Mesenchymal stem cell (in vitro differentiated cells and primary cell): Measurements from ENCODE around the gene CPNE4.
A peak's percentile ranks its signal among the peaks of the same experiment; 100 is the strongest.

Experiments
- DNase-seq: peaks from one replicate; pipeline ENCODE4 v3.0.0-alpha.2; 2013
- H2AFZ ChIP-seq: one replicate; pipeline ENCODE4 v1.6.1; 2013; ENCODE audit warnings: low read depth, mild to moderate bottlenecking, control low read depth, inconsistent platforms, low read length, moderate library complexity
- H2AK5ac ChIP-seq: 2 replicates; pipeline ENCODE4 v1.6.1; 2013; ENCODE audit warnings: low read length, moderate library complexity, mild to moderate bottlenecking, inconsistent platforms; ENCODE audit not compliant: severe bottlenecking
- H2BK120ac ChIP-seq: one replicate; pipeline ENCODE4 v1.6.1; 2013; ENCODE audit warnings: low read depth, mild to moderate bottlenecking, inconsistent platforms, low read length, moderate library complexity
- H2BK12ac ChIP-seq, 2 experiments: one replicate each; pipeline ENCODE4 v1.6.1; 2013; ENCODE audit warnings: inconsistent platforms in 2 of 2, low read length in 2 of 2, mild to moderate bottlenecking in 2 of 2, moderate library complexity in 2 of 2, control low read depth in 1 of 2
- H2BK15ac ChIP-seq: one replicate; pipeline ENCODE4 v1.6.1; 2013; ENCODE audit warnings: mild to moderate bottlenecking, low read depth, inconsistent platforms; ENCODE audit not compliant: poor library complexity, severe bottlenecking
- H2BK5ac ChIP-seq: 2 replicates; pipeline ENCODE4 v1.6.1; 2013; ENCODE audit warnings: low read depth, mild to moderate bottlenecking, low read length, control low read depth, inconsistent platforms; ENCODE audit not compliant: poor library complexity, severe bottlenecking
- H3K14ac ChIP-seq, 2 experiments: one replicate each; pipeline ENCODE4 v1.6.1; 2013; ENCODE audit warnings: inconsistent platforms in 2 of 2, low read length in 2 of 2, control low read depth in 1 of 2, mild to moderate bottlenecking in 1 of 2, moderate library complexity in 1 of 2
- H3K18ac ChIP-seq, 2 experiments: one replicate each; pipeline ENCODE4 v1.6.1; 2013; ENCODE audit warnings: inconsistent platforms in 2 of 2, low read length in 2 of 2, control low read depth in 1 of 2, low read depth in 1 of 2, mild to moderate bottlenecking in 1 of 2
- H3K23ac ChIP-seq, 2 experiments: one replicate each; pipeline ENCODE4 v1.6.1; 2013; ENCODE audit warnings: inconsistent platforms in 2 of 2, low read length in 2 of 2, mild to moderate bottlenecking in 2 of 2, moderate library complexity in 2 of 2, control low read depth in 1 of 2
- H3K27ac ChIP-seq: 2 replicates; pipeline ENCODE4 v1.5.1; 2013; ENCODE audit warnings: mild to moderate bottlenecking, moderate library complexity, low read length, control low read depth, inconsistent platforms; ENCODE audit not compliant: poor library complexity, severe bottlenecking
- H3K27me3 ChIP-seq, 2 experiments: 2 replicates each; pipeline versions ENCODE4 v1.6.1 to v1.7.0; 2013; ENCODE audit warnings: low read length in 2 of 2, mild to moderate bottlenecking in 2 of 2, moderate library complexity in 2 of 2, control low read depth in 1 of 2, inconsistent platforms in 1 of 2; ENCODE audit not compliant: control insufficient read depth in 1 of 2, insufficient read depth in 1 of 2
- H3K36me3 ChIP-seq, 2 experiments: 2 replicates each; pipeline versions ENCODE4 v1.6.1 to v1.7.0; 2013; ENCODE audit warnings: low read length in 2 of 2, control low read depth in 1 of 2, inconsistent platforms in 1 of 2, low read depth in 1 of 2, mild to moderate bottlenecking in 1 of 2; ENCODE audit not compliant: insufficient read depth in 2 of 2, control insufficient read depth in 1 of 2
- H3K4ac ChIP-seq, 2 experiments: one replicate each; pipeline ENCODE4 v1.6.1; 2013; ENCODE audit warnings: inconsistent platforms in 2 of 2, low read length in 2 of 2, mild to moderate bottlenecking in 2 of 2, moderate library complexity in 2 of 2, control low read depth in 1 of 2, low read depth in 1 of 2
- H3K4me1 ChIP-seq: 2 replicates; pipeline ENCODE4 v1.6.1; 2013; ENCODE audit warnings: low read depth, low read length, control low read depth; ENCODE audit not compliant: control insufficient read depth, insufficient read depth
- H3K4me2 ChIP-seq: 2 replicates; pipeline ENCODE4 v1.6.1; 2013; ENCODE audit warnings: low read length, mild to moderate bottlenecking, inconsistent platforms; ENCODE audit not compliant: poor library complexity, severe bottlenecking
- H3K4me3 ChIP-seq, 2 experiments: 2 replicates each; pipeline versions ENCODE4 v1.5.1 to v1.7.0; 2013; ENCODE audit warnings: low read length in 2 of 2, mild to moderate bottlenecking in 2 of 2, control low read depth in 1 of 2, low read depth in 1 of 2; ENCODE audit not compliant: insufficient read depth in 1 of 2
- H3K79me1 ChIP-seq: replicated peaks from 2 replicates; pipeline ENCODE4 v1.6.1; 2013; ENCODE audit warnings: mild to moderate bottlenecking, control low read depth, low read length, inconsistent platforms; ENCODE audit not compliant: poor library complexity, severe bottlenecking
- H3K9ac ChIP-seq: 2 replicates; pipeline ENCODE4 v1.7.0; 2013; ENCODE audit warnings: mild to moderate bottlenecking, low read length, moderate library complexity
- H3K9me3 ChIP-seq: 2 replicates; pipeline ENCODE4 v1.7.0; 2013; ENCODE audit warnings: mild to moderate bottlenecking, low read length; ENCODE audit not compliant: control insufficient read depth
- H4K8ac ChIP-seq: one replicate; pipeline ENCODE4 v1.6.1; 2013; ENCODE audit warnings: inconsistent platforms, mild to moderate bottlenecking, low read length, moderate library complexity
- H4K91ac ChIP-seq: one replicate; pipeline ENCODE4 v1.6.1; 2013; ENCODE audit warnings: mild to moderate bottlenecking, low read length, inconsistent platforms
- WGBS: methylation state at CpG from one replicate; pipeline ENCODE4 v1.1.7; 2013; ENCODE audit warnings: mixed read lengths; 5-methylcytosine and 5-hydroxymethylcytosine counted together

The CPNE4 gene

DNA sequence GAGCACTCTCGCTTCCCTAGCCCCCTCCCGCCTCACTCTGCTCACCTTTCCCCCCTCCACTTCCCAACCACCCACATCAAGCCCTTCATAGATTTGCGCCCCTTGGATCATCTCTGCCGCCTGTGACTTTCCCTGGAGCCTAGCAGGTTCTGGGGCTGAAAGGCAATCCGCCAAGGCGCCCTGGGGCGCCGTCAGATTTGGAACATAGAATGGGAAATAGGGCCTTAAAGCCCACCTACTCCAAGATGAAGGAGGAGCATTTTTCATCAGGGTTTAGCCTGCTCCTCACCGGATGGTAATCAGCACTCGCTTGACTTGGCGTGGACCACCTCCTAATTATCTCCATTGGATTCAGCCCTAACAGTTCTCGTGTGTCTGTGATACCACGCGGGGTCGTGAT lies 1.3 kb downstream of the CPNE4 start:
- no peak overlapping the region for H3K4ac ChIP-seq
- no peak overlapping the region for H2BK12ac ChIP-seq
- H3K4me3 ChIP-seq, result peak overlapping the region in 1 of 2 experiments; percentile 86
- peaks cover 10% of the 10 kb centered on the region for H3K4me1 ChIP-seq
- H2BK15ac ChIP-seq, result no peak overlapping the region
- no peak overlapping the region for H3K18ac ChIP-seq
- 6% methylated on average over 15 of the region's 15 CpGs for WGBS
- no peak overlapping the region for H2BK120ac ChIP-seq
- no peaks in the 10 kb centered on the region for H3K9me3 ChIP-seq
- H4K8ac ChIP-seq, result no peak overlapping the region
- H3K27me3 ChIP-seq, result peaks cover 41 to 57% of the 10 kb centered on the region in 2 experiments
- no peak overlapping the region for H2BK5ac ChIP-seq
- H3K23ac ChIP-seq, result no peak overlapping the region
- H3K4me2 ChIP-seq, result no peak overlapping the region
- H3K79me1 ChIP-seq, result no peaks in the 10 kb centered on the region
- no peak overlapping the region for H2AK5ac ChIP-seq
- no peak overlapping the region for H3K14ac ChIP-seq
- no peaks in the 10 kb centered on the region for H3K36me3 ChIP-seq
- DNase-seq, result no peak
- no peak overlapping the region for H4K91ac ChIP-seq
- no peak overlapping the region for H3K27ac ChIP-seq
- H3K9ac ChIP-seq, result no peak overlapping the region
- no peak overlapping the region for H2AFZ ChIP-seq

GRCh38 chr3:132032959-132033358 lies 1.9 kb downstream of the CPNE4 start:
- H3K4me3 ChIP-seq, result no peak overlapping the region
- DNase-seq, result no peak

DNA sequence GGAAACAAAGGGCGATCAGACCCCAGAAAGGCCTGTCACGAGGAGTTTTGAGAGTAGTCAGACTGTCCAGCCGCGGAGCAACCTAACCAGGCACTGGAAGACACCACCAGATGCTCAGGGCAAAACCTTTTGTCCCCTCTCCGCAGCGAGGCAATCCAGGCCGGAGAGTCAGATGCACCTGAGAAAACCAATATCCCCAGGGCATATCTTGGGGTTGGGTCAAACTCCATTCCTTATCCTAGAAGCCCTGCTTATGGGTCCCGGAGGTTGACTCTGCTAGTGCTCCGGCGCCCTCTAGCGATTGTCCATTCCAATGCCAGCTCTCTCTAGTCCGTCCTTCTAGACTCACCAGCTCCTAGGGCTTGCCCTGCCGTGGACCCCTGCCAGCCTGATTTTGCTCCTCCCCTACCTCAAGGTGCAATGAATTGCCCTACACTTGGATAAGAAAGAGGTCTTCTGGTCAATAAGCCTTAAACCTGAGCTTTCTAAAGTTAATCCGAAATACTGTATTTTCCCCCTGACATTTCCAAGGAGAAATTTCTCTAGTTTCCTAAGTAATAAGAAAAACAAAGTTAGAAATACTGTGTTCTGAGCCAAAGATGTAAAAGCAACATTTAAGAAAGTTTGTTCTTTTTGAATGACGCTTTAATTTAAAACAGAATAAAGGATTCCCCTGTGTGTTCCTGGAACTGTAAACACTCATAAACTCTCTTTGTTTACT lies 5.5 kb downstream of the CPNE4 start:
- WGBS, result 23% methylated on average over 13 of the region's 15 CpGs
- Histone ChIP-seq H3K27ac (no peak overlapping the region), H3K18ac (no peak overlapping the region), H3K36me3 (no peaks in the 10 kb centered on the region), H2BK5ac (no peak overlapping the region), H2BK120ac (no peak overlapping the region), H4K91ac (no peak overlapping the region), H3K9ac (peak overlapping the region; percentile 46), H2BK15ac (no peak overlapping the region), H3K27me3 (peaks cover 22 to 25% of the 10 kb centered on the region in 2 experiments), H4K8ac (no peak overlapping the region), H3K14ac (no peak overlapping the region), H2AK5ac (no peak overlapping the region), H3K4me2 (no peak overlapping the region), H3K4me1 (peaks cover 3% of the 10 kb centered on the region), H3K23ac (no peak overlapping the region), H3K9me3 (no peaks in the 10 kb centered on the region), H3K4me3 (peak overlapping the region in 1 of 2 experiments; percentile 44), H2BK12ac (no peak overlapping the region), H3K4ac (no peak overlapping the region), H2AFZ (no peak overlapping the region), H3K79me1 (no peaks in the 10 kb centered on the region)
- peak; percentile 71 for DNase-seq

More at GRCh38 chr3:132032959-132033358, 1.9 kb downstream of the CPNE4 start:
- no peak overlapping the region for H4K91ac ChIP-seq
- no peak overlapping the region for H3K14ac ChIP-seq
- 98% methylated on average over 3 of the region's 8 CpGs for WGBS
- no peak overlapping the region for H3K27ac ChIP-seq
- H3K9me3 ChIP-seq, result no peaks in the 10 kb centered on the region
- no peak overlapping the region for H2AK5ac ChIP-seq
- H2BK12ac ChIP-seq, result no peak overlapping the region
- no peak overlapping the region for H2AFZ ChIP-seq
- H4K8ac ChIP-seq, result no peak overlapping the region
- no peak overlapping the region for H2BK120ac ChIP-seq
- H3K4ac ChIP-seq, result no peak overlapping the region
- no peak overlapping the region for H2BK5ac ChIP-seq
- H3K79me1 ChIP-seq, result no peaks in the 10 kb centered on the region
- no peak overlapping the region for H3K4me2 ChIP-seq
- H3K9ac ChIP-seq, result no peak overlapping the region
- H3K4me1 ChIP-seq, result peaks cover 10% of the 10 kb centered on the region
- H2BK15ac ChIP-seq, result no peak overlapping the region
- no peak overlapping the region for H3K18ac ChIP-seq
- H3K36me3 ChIP-seq, result no peaks in the 10 kb centered on the region
- peaks cover 41 to 57% of the 10 kb centered on the region in 2 experiments for H3K27me3 ChIP-seq
- no peak overlapping the region for H3K23ac ChIP-seq

DNA sequence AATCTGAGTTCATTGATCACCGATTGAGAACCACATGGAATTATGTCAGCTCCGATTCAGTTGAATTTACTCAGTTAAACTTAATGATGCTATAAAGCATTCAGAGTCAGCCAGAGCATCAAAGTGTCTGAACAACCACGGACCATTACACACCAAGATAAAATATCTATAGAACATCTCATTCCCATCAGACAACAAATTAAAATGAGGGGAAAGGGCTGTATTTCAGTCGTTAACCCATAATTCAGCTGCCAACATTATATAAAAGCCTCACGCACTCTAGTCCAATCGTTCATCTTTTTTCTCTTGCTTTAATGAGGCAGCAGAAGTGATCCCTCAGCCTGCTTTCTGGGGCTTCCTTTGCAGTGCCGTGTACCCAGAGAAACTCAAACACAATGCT lies 11.9 kb downstream of the CPNE4 start:
- Histone ChIP-seq H2AFZ (no peak overlapping the region), H3K4me1 (no peaks in the 10 kb centered on the region), H3K36me3 (no peaks in the 10 kb centered on the region), H2BK15ac (no peak overlapping the region), H3K9me3 (no peaks in the 10 kb centered on the region), H3K14ac (no peak overlapping the region), H4K91ac (no peak overlapping the region), H3K79me1 (no peaks in the 10 kb centered on the region), H3K4ac (no peak overlapping the region), H3K9ac (no peak overlapping the region), H3K23ac (no peak overlapping the region), H2AK5ac (no peak overlapping the region), H2BK5ac (no peak overlapping the region), H2BK12ac (no peak overlapping the region), H3K4me3 (no peak overlapping the region), H2BK120ac (no peak overlapping the region), H3K27ac (no peak overlapping the region), H3K18ac (no peak overlapping the region), H3K4me2 (no peak overlapping the region), H3K27me3 (peaks cover 8 to 35% of the 10 kb centered on the region in 2 experiments), H4K8ac (no peak overlapping the region)
- no peak for DNase-seq
- WGBS, result 86% methylated on average over 7 of the region's 7 CpGs
